LNCaP clone FGC (cell line): Measurements from ENCODE around the gene NOC4L.

Experiments
- DNase-seq: peaks from one replicate; pipeline ENCODE4 v3.0.0-alpha.2; 2011; ENCODE audit warnings: low read depth
- H3K4me3 ChIP-seq: 2 replicates; pipeline ENCODE4 v1.5.1; 2011; ENCODE audit warnings: mild to moderate bottlenecking, low read depth, low read length, control low read depth
- CTCF ChIP-seq: IDR thresholded peaks from 2 replicates; pipeline ENCODE4 v1.5.1; 2012; ENCODE audit warnings: mild to moderate bottlenecking; ENCODE audit not compliant: control insufficient read depth, insufficient read depth; ENCODE audit errors: extremely low read depth

The NOC4L gene

GRCh38 chr12:132201391-132202120, 57.3 kb downstream of the NOC4L start:
- no peak overlapping the region for H3K4me3 ChIP-seq
- DNase-seq = no peak
- no peak for TF ChIP-seq CTCF
